Liver (tissue), 9 donors: ENCODE measurements around the gene UBR7. TPM values are rescaled to one million over a fixed set of nuclear protein-coding genes. Genes with fewer than 3 reads are reported as not detected.
"Not testable (repeated sequence)": the region's sequence is repeated elsewhere in the genome, so short reads cannot be mapped to it uniquely, and the experiment has no call there.

Source experiments
- DNase-seq: peaks from one replicate; pipeline ENCODE4 v3.0.0-alpha.2; 2017; ENCODE audit warnings: low spot score
- H3K27ac ChIP-seq, 2 donors: one replicate each; pipeline ENCODE4 v1.7.0; 2013; ENCODE audit warnings: inconsistent platforms in 2 of 2, low read length in 2 of 2, control low read depth in 1 of 2, low read depth in 1 of 2, mild to moderate bottlenecking in 1 of 2
- H3K27me3 ChIP-seq, 4 donors: one replicate each; pipeline versions ENCODE4 v1.6.1 to v1.7.0; 2013; ENCODE audit warnings: low read length in 3 of 4, inconsistent platforms in 1 of 4, mild to moderate bottlenecking in 1 of 4, moderate library complexity in 1 of 4; ENCODE audit not compliant: control insufficient read depth in 4 of 4, insufficient read depth in 4 of 4
- H3K36me3 ChIP-seq, 4 donors: one replicate each; pipeline versions ENCODE4 v1.6.1 to v1.7.0; 2013; ENCODE audit warnings: low read length in 3 of 4, mild to moderate bottlenecking in 3 of 4, low read depth in 1 of 4, moderate library complexity in 1 of 4; ENCODE audit not compliant: control insufficient read depth in 4 of 4, insufficient read depth in 3 of 4
- H3K4me1 ChIP-seq, 4 donors: one replicate each; pipeline versions ENCODE4 v1.6.1 to v1.7.0; 2013; ENCODE audit warnings: low read length in 3 of 4, mild to moderate bottlenecking in 3 of 4, moderate library complexity in 1 of 4; ENCODE audit not compliant: control insufficient read depth in 4 of 4, insufficient read depth in 4 of 4
- H3K4me3 ChIP-seq, 3 donors: one replicate each; pipeline versions ENCODE4 v1.6.1 to v1.7.0; 2013; ENCODE audit warnings: low read length in 3 of 3, control low read depth in 1 of 3, low read depth in 1 of 3, mild to moderate bottlenecking in 1 of 3
- H3K9ac ChIP-seq, 2 donors: one replicate each; pipeline ENCODE4 v1.7.0; 2013; ENCODE audit warnings: low read length in 2 of 2, mild to moderate bottlenecking in 2 of 2, moderate library complexity in 2 of 2, control low read depth in 1 of 2, low read depth in 1 of 2
- H3K9me3 ChIP-seq, 4 donors: one replicate each; pipeline versions ENCODE4 v1.6.1 to v1.7.0; 2013; ENCODE audit warnings: low read length in 3 of 4; ENCODE audit not compliant: control insufficient read depth in 4 of 4
- ATF3 ChIP-seq: IDR thresholded peaks from 2 replicates; pipeline ENCODE4 v1.6.1; 2016; ENCODE audit warnings: antibody characterized with exemption
- CTCF ChIP-seq: fragments of 150-350 bp; IDR thresholded peaks from 2 replicates; pipeline ENCODE4 v1.5.1; 2017; ENCODE audit warnings: improper control_type of control experiment, low read depth, low read length; ENCODE audit not compliant: missing input control
- EGR1 ChIP-seq, 2 donors: IDR thresholded peaks; 2 replicates each; pipeline ENCODE4 v1.6.1; 2016 to 2018; ENCODE audit warnings: antibody characterized with exemption in 2 of 2, low read depth in 2 of 2
- FOXA1 ChIP-seq: IDR thresholded peaks from 2 replicates; pipeline ENCODE4 v1.6.1; 2016; ENCODE audit warnings: antibody characterized with exemption
- FOXA2 ChIP-seq: IDR thresholded peaks from 2 replicates; pipeline ENCODE4 v1.6.1; 2016; ENCODE audit warnings: antibody characterized with exemption
- GABPA ChIP-seq, 2 donors: IDR thresholded peaks in 1 of 2; conservative IDR thresholded peaks in 1 of 2; 2 replicates each; pipeline ENCODE4 v1.6.1; 2016; ENCODE audit warnings: antibody characterized with exemption in 2 of 2, mild to moderate bottlenecking in 1 of 2, moderate library complexity in 1 of 2
- HNF4A ChIP-seq, 2 donors: conservative IDR thresholded peaks; 2 replicates each; pipeline ENCODE4 v1.6.1; 2016; ENCODE audit warnings: antibody characterized with exemption in 2 of 2, mild to moderate bottlenecking in 2 of 2
- JUND ChIP-seq, 2 donors: IDR thresholded peaks; 2 replicates each; pipeline ENCODE4 v1.6.1; 2016; ENCODE audit warnings: antibody characterized with exemption in 2 of 2
- NR2F2 ChIP-seq: IDR thresholded peaks from 2 replicates; pipeline ENCODE4 v1.6.1; 2016; ENCODE audit warnings: antibody characterized with exemption
- RAD21 ChIP-seq, 2 donors: IDR thresholded peaks; 2 replicates each; pipeline ENCODE4 v1.6.1; 2016; ENCODE audit warnings: antibody characterized with exemption in 2 of 2, mild to moderate bottlenecking in 2 of 2
- RXRA ChIP-seq, 2 donors: IDR thresholded peaks; 2 replicates each; pipeline ENCODE4 v1.6.1; 2017 to 2018; ENCODE audit warnings: antibody characterized with exemption in 2 of 2, mild to moderate bottlenecking in 1 of 2
- TAF1 ChIP-seq: conservative IDR thresholded peaks from 2 replicates; pipeline ENCODE4 v1.6.1; 2016; ENCODE audit warnings: antibody characterized with exemption, mild to moderate bottlenecking
- ZBTB33 ChIP-seq: IDR thresholded peaks from 2 replicates; pipeline ENCODE4 v1.6.1; 2016; ENCODE audit warnings: antibody characterized with exemption
- WGBS: extraction: QIAGEN DNeasy Blood & Tissue Kit; methylation state at CpG from one replicate; pipeline ENCODE4 v1.1.7; 2013; 5-methylcytosine and 5-hydroxymethylcytosine counted together
- polyA plus RNA-seq, 2 donors: library from polyadenylated mRNA; stranded (reverse) in 1 of 2; unstranded in 1 of 2; fragments of 200-250 nt in 1 of 2; fragments of >200 nt in 1 of 2; fragmentation: Nextera tagmentation in 1 of 2; extraction: Ambion mirVana in 1 of 2; gene quantifications; one replicate each; pipeline versions ENCODE4 v1.2.1 to v1.2.3, GENCODE V29; 2013 to 2015
- total RNA-seq, 2 donors: library from RNA; depleted of rRNA; stranded (reverse); fragments of >200 nt; gene quantifications; one replicate each; pipeline ENCODE4 v1.2.3, GENCODE V29; 2014
- TF ChIP-seq, protein P1 (sequence below): IDR thresholded peaks from 2 replicates; pipeline ENCODE4 v1.6.1; 2016; ENCODE audit warnings: antibody characterized with exemption, mild to moderate bottlenecking
- donor health status: healthy.
- donor health status: healthy.
- donor health status: healthy.
- donor health status: healthy.
- donor health status: healthy.

The UBR7 gene
- total and polyA plus RNA-seq, 4 donors: 7.0 to 44.5 (median 10.3) TPM

DNA sequence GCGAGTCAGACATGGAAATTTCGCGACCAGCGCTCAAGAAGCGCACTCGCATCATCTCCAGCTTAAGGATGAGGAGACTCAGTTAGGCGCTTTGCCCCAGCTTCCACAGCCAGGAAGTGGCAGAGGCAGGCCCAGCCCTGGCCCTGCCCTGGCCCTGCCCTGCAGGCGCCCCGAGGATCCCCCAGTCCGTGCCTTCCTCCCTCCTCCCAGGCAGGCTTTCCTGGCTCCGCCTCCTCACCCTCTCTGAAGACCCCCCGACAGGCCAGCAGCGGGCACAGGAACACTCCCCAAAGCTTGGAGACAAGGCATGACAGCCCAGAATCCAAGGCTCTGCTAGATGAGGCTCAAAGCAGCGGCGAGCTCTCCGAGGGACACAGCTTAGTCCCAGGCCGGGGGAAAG, 25.1 kb downstream of the UBR7 start (continued):
- TF ChIP-seq ATF3: no peak
- TF ChIP-seq FOXA2: no peak
- TF ChIP-seq NR2F2: no peak
- TF ChIP-seq HNF4A (conservative IDR thresholded peaks at IDR 0.05): no peak

- not testable (repeated sequence) for H3K4me3 ChIP-seq, H3K4me1 ChIP-seq, H3K36me3 ChIP-seq, H3K9me3 ChIP-seq, H3K27me3 ChIP-seq, DNase-seq, H3K27ac ChIP-seq, H3K9ac ChIP-seq
- WGBS: 90% methylated on average over 5 of the region's 5 CpGs
Measured at GRCh38 chr14:93233078-93233477, 26.0 kb downstream of the UBR7 start.

DNA sequence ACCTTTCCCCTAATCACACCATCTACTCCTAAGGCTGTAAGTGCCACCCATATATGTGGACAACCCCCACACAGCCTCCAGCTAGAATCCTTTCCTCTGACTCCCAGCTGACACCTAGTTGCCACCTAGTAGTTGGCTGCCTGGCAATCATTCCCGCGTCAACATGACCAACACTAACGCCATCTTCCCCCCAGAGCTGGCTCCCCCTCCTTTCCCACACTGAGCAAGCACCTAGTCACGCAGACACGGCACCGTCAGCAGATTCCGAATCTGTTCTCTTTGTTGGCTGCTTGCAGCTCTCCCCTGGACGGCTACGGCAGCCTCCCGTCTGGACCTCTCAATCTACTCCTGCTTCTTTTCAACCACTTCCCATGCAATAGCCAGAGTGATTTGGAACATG, 27.7 kb downstream of the UBR7 start:
- H3K36me3 ChIP-seq: peaks cover 0 to 4% (median 2%) of the 10 kb centered on the region in 4 donors
- no peak for DNase-seq
- no peaks in the 10 kb centered on the region for H3K9me3 ChIP-seq
- no peak for TF ChIP-seq FOXA1
- TF ChIP-seq EGR1 (IDR thresholded peaks at IDR 0.05; ENCODE audit: low read depth in 2 of 2): no peak
- TF ChIP-seq JUND (IDR thresholded peaks at IDR 0.05): no peak
- no peak for TF ChIP-seq NR2F2
- no peak for TF ChIP-seq ATF3
- no peak for TF ChIP-seq ZBTB33
- no peak for TF ChIP-seq FOXA2
- no peak for TF ChIP-seq HNF4A (conservative IDR thresholded peaks at IDR 0.05)
- no peak for TF ChIP-seq CTCF
- no peak for TF ChIP-seq RXRA (IDR thresholded peaks at IDR 0.05)
- TF ChIP-seq GABPA (IDR thresholded peaks at IDR 0.05 in 1 of 2, conservative IDR thresholded peaks at IDR 0.05 in 1 of 2): no peak
- no peak for TF ChIP-seq TAF1
- TF ChIP-seq, protein P1, sequence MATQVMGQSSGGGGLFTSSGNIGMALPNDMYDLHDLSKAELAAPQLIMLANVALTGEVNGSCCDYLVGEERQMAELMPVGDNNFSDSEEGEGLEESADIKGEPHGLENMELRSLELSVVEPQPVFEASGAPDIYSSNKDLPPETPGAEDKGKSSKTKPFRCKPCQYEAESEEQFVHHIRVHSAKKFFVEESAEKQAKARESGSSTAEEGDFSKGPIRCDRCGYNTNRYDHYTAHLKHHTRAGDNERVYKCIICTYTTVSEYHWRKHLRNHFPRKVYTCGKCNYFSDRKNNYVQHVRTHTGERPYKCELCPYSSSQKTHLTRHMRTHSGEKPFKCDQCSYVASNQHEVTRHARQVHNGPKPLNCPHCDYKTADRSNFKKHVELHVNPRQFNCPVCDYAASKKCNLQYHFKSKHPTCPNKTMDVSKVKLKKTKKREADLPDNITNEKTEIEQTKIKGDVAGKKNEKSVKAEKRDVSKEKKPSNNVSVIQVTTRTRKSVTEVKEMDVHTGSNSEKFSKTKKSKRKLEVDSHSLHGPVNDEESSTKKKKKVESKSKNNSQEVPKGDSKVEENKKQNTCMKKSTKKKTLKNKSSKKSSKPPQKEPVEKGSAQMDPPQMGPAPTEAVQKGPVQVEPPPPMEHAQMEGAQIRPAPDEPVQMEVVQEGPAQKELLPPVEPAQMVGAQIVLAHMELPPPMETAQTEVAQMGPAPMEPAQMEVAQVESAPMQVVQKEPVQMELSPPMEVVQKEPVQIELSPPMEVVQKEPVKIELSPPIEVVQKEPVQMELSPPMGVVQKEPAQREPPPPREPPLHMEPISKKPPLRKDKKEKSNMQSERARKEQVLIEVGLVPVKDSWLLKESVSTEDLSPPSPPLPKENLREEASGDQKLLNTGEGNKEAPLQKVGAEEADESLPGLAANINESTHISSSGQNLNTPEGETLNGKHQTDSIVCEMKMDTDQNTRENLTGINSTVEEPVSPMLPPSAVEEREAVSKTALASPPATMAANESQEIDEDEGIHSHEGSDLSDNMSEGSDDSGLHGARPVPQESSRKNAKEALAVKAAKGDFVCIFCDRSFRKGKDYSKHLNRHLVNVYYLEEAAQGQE: no peak
- no peak for TF ChIP-seq RAD21 (IDR thresholded peaks at IDR 0.05)
- no peak overlapping the region for H3K27ac ChIP-seq
- H3K4me1 ChIP-seq: peaks cover 0 to 9% (median 5%) of the 10 kb centered on the region in 4 donors
- no peak overlapping the region for H3K9ac ChIP-seq
- no peak overlapping the region for H3K4me3 ChIP-seq
- no peaks in the 10 kb centered on the region for H3K27me3 ChIP-seq
- 52% methylated on average over 10 of the region's 10 CpGs for WGBS
